OCI-LY7 (cell line): Measurements from ENCODE around the gene ST3GAL3. TPM values are rescaled to one million over a fixed set of nuclear protein-coding genes. Genes with fewer than 3 reads are reported as not detected.

Source experiments
- BruUV-seq: library from RNA; stranded (reverse); fragments of 400-500 nt; replicated peaks from 2 replicates; lab custom pipeline; 2021; lab: Mats Ljungman, UMichigan
- CTCF ChIA-PET: fragments of 300-600 bp; sonication (Branson Sonifier 250); formaldehyde crosslinking; loops from one replicate; lab custom pipeline; 2022; ENCODE audit warnings: antibody characterized with exemption; ENCODE audit not compliant: unreplicated experiment; lab: Charles Lee
- POLR2A ChIA-PET: fragments of 300-600 bp; sonication (Branson Sonifier 250); formaldehyde crosslinking; loops from one replicate; lab custom pipeline; 2022; ENCODE audit warnings: antibody characterized with exemption; lab: Charles Lee
- DNase-seq: peaks from one replicate; pipeline ENCODE4 v3.0.0-alpha.2; 2015; ENCODE audit warnings: low spot score
- H2AFZ ChIP-seq: fragments of 200-600 bp; sonication (generic), shearing (Covaris generic); 2 replicates; pipeline ENCODE4 v1.6.1; 2014; ENCODE audit warnings: mild to moderate bottlenecking, antibody characterized with exemption, low read length, moderate library complexity
- H3K27ac ChIP-seq: fragments of 200-600 bp; sonication (generic); 2 replicates; pipeline ENCODE4 v1.5.1; 2014; ENCODE audit warnings: mixed run types, low read depth, mild to moderate bottlenecking, moderate library complexity, low read length, inconsistent platforms; ENCODE audit not compliant: poor library complexity, severe bottlenecking
- H3K36me3 ChIP-seq: fragments of 200-600 bp; sonication (generic); 2 replicates; pipeline ENCODE4 v1.6.1; 2014; ENCODE audit warnings: mild to moderate bottlenecking, antibody characterized with exemption, low read length, moderate library complexity, mixed read lengths; ENCODE audit not compliant: insufficient read depth
- H3K4me1 ChIP-seq: fragments of 200-600 bp; sonication (generic); 2 replicates; pipeline ENCODE4 v1.5.1; 2014; ENCODE audit warnings: mild to moderate bottlenecking, low read length; ENCODE audit not compliant: insufficient read depth, poor library complexity, severe bottlenecking
- H3K4me2 ChIP-seq: fragments of 200-600 bp; sonication (generic); 2 replicates; pipeline ENCODE4 v1.6.1; 2014; ENCODE audit warnings: mild to moderate bottlenecking, low read length
- H3K4me3 ChIP-seq: fragments of 200-600 bp; sonication (generic); 2 replicates; pipeline ENCODE4 v1.5.1; 2014; ENCODE audit warnings: mild to moderate bottlenecking, low read depth, low read length; ENCODE audit not compliant: poor library complexity, severe bottlenecking
- H3K79me2 ChIP-seq: fragments of 200-600 bp; sonication (generic); 2 replicates; pipeline ENCODE4 v1.6.1; 2016; ENCODE audit warnings: low read depth, mild to moderate bottlenecking, low read length, moderate library complexity, mixed read lengths; ENCODE audit not compliant: insufficient read depth
- H3K9me2 ChIP-seq: fragments of 200-600 bp; sonication (generic); 2 replicates; pipeline ENCODE4 v1.6.1; 2016; ENCODE audit warnings: mild to moderate bottlenecking, low read length, mixed read lengths; ENCODE audit not compliant: insufficient read depth
- H3K9me3 ChIP-seq: fragments of 200-600 bp; sonication (generic); 2 replicates; pipeline ENCODE4 v1.6.1; 2014; ENCODE audit warnings: mild to moderate bottlenecking, mixed run types, low read length, mixed read lengths
- H4K20me1 ChIP-seq: fragments of 200-600 bp; sonication (generic); 2 replicates; pipeline ENCODE4 v1.6.1; 2014; ENCODE audit warnings: mild to moderate bottlenecking, antibody characterized with exemption, low read length, moderate library complexity, mixed read lengths; ENCODE audit not compliant: insufficient read depth
- CTCF ChIP-seq: fragments of 200-600 bp; sonication (generic); conservative IDR thresholded peaks from 2 replicates; pipeline ENCODE4 v1.5.1; 2014; ENCODE audit warnings: mild to moderate bottlenecking, antibody characterized with exemption, low read length, moderate library complexity, mixed read lengths
- EZH2phosphoT487 ChIP-seq: fragments of 200-600 bp; sonication (generic); IDR thresholded peaks from 2 replicates; pipeline ENCODE4 v1.6.1; 2018; ENCODE audit warnings: low read depth, borderline replicate concordance, mild to moderate bottlenecking, mixed run types, antibody characterized with exemption, low read length, moderate library complexity, mixed read lengths
- intact Hi-C: fragments of 100-400 bp; cut with micrococcal nuclease; formaldehyde crosslinking; loops from one replicate; pipeline ENCODE4 v1.10.0; 2022; ENCODE audit not compliant: unreplicated experiment
- total RNA-seq, 2 experiments: library from RNA; depleted of rRNA in 1 of 2; stranded (reverse); fragments of >200 nt in 1 of 2; shearing (Covaris generic) in 1 of 2; gene quantifications; 2 replicates each; pipeline ENCODE4 v1.2.3, GENCODE V29; 2014 to 2022

Gene ST3GAL3
- total RNA-seq, 2 experiments from 2014 or later = 24.0 to 45.0 TPM

GRCh38 chr1:43963890-43964289 lies 256.6 kb downstream of the ST3GAL3 start:
- Histone ChIP-seq H4K20me1 (no peaks in the 10 kb centered on the region), H2AFZ (no peak overlapping the region), H3K4me3 (no peak overlapping the region), H3K79me2 (no peaks in the 10 kb centered on the region), H3K4me2 (no peak overlapping the region), H3K36me3 (peaks cover 7% of the 10 kb centered on the region; the same call in 1 of the 2 replicates), H3K9me2 (no peaks in the 10 kb centered on the region), H3K4me1 (no peaks in the 10 kb centered on the region), H3K27ac (no peak overlapping the region), H3K9me3 (no peaks in the 10 kb centered on the region)
- no TSS peak for BruUV-seq
- no peak for DNase-seq
- TF ChIP-seq EZH2phosphoT487 (no peak), CTCF (no peak)
- ChIA-PET POLR2A (no interaction called here), CTCF (interaction anchor here (0.7 kb wide), 1 partner anchor 77 kb away, joined by 4 read pairs; no protein-coding TSS in a partner anchor)
- intact Hi-C loops = no loop called here

GRCh38 chr1:43965316-43965715 lies 258.0 kb downstream of the ST3GAL3 start:
- no peak for TF ChIP-seq CTCF
- TF ChIP-seq EZH2phosphoT487 = no peak
- Histone ChIP-seq H3K79me2 (peaks cover 3% of the 10 kb centered on the region; the same call in 1 of the 2 replicates), H2AFZ (no peak overlapping the region), H3K4me1 (no peaks in the 10 kb centered on the region), H3K27ac (no peak overlapping the region), H3K36me3 (peaks cover 7% of the 10 kb centered on the region; the same call in 1 of the 2 replicates), H3K9me2 (no peaks in the 10 kb centered on the region), H3K4me2 (no peak overlapping the region), H3K9me3 (no peaks in the 10 kb centered on the region), H3K4me3 (no peak overlapping the region), H4K20me1 (no peaks in the 10 kb centered on the region)
- ChIA-PET POLR2A (no interaction called here), CTCF (no interaction called here)
- DNase-seq = no peak
- BruUV-seq = no TSS peak
- intact Hi-C loops = no loop called here

- TF ChIP-seq CTCF = no peak
- no peak for TF ChIP-seq EZH2phosphoT487
- Histone ChIP-seq H3K9me3 (no peaks in the 10 kb centered on the region), H3K79me2 (peaks cover 10% of the 10 kb centered on the region; the same call in 1 of the 2 replicates), H2AFZ (no peak overlapping the region), H3K4me1 (peaks cover 7% of the 10 kb centered on the region), H3K9me2 (no peaks in the 10 kb centered on the region), H3K4me2 (no peak overlapping the region), H3K27ac (no peak overlapping the region), H3K4me3 (no peak overlapping the region), H4K20me1 (no peaks in the 10 kb centered on the region), H3K36me3 (peaks cover 21% of the 10 kb centered on the region)
- ChIA-PET CTCF (no interaction called here), POLR2A (no interaction called here)
- no TSS peak for BruUV-seq
- intact Hi-C loops = no loop called here
- no peak for DNase-seq
Observed at GRCh38 chr1:43968348-43968948, 261.1 kb downstream of the ST3GAL3 start.
